Neural cell (in vitro differentiated cells): ENCODE results near the gene RFESD. TPM values are rescaled to one million over a fixed set of nuclear protein-coding genes. Genes with fewer than 3 reads are reported as not detected.

ENCODE experiments used
- H2AFZ ChIP-seq: fragments of 200-600, 300-800 bp; sonication (generic), shearing (Covaris generic); 2 replicates; pipeline ENCODE4 v1.6.0; 2014; ENCODE audit warnings: low read depth, mild to moderate bottlenecking, antibody characterized with exemption, low read length, moderate library complexity
- H3F3A ChIP-seq: fragments of 200-600 bp; shearing (Covaris generic); 2 replicates; pipeline ENCODE4 v1.6.1; 2016; ENCODE audit warnings: mild to moderate bottlenecking, moderate library complexity, mixed read lengths, antibody characterized with exemption, low read length; ENCODE audit not compliant: insufficient read depth, poor library complexity, severe bottlenecking
- H3K27ac ChIP-seq: fragments of 200-600, 300-800 bp; sonication (generic), shearing (Covaris generic); 2 replicates; pipeline ENCODE4 v1.5.1; 2014; ENCODE audit warnings: mild to moderate bottlenecking, low read length, moderate library complexity
- H3K27me3 ChIP-seq: fragments of 300-800, 200-600 bp; sonication (generic), shearing (Covaris generic); 2 replicates; pipeline ENCODE4 v1.6.0; 2014; ENCODE audit warnings: mild to moderate bottlenecking, low read depth, low read length, moderate library complexity; ENCODE audit not compliant: insufficient read depth
- H3K36me3 ChIP-seq: fragments of 300-800, 200-600 bp; sonication (generic), shearing (Covaris generic); 2 replicates; pipeline ENCODE4 v1.5.1; 2014; ENCODE audit warnings: mild to moderate bottlenecking, antibody characterized with exemption, low read length, moderate library complexity; ENCODE audit not compliant: insufficient read depth
- H3K4me2 ChIP-seq: fragments of 300-800, 200-600 bp; sonication (generic), shearing (Covaris generic); 2 replicates; pipeline ENCODE4 v1.6.0; 2014; ENCODE audit warnings: mild to moderate bottlenecking, low read length
- H3K4me3 ChIP-seq: fragments of 300-800, 200-600 bp; sonication (generic), shearing (Covaris generic); 2 replicates; pipeline ENCODE4 v1.5.1; 2014; ENCODE audit warnings: mild to moderate bottlenecking, low read length, moderate library complexity
- H3K79me2 ChIP-seq: fragments of 200-600 bp; shearing (Covaris generic); replicated peaks from 2 replicates; pipeline ENCODE4 v1.6.0; 2014; ENCODE audit warnings: mild to moderate bottlenecking, low read length, moderate library complexity; ENCODE audit not compliant: insufficient read depth
- H3K9ac ChIP-seq: fragments of 300-800, 200-600 bp; sonication (generic), shearing (Covaris generic); 2 replicates; pipeline ENCODE4 v1.6.1; 2016; ENCODE audit warnings: mild to moderate bottlenecking, low read length, mixed read lengths
- H3K9me2 ChIP-seq: fragments of 200-600 bp; shearing (Covaris generic); 2 replicates; pipeline ENCODE4 v1.6.1; 2016; ENCODE audit warnings: mild to moderate bottlenecking, low read length, mixed read lengths; ENCODE audit not compliant: insufficient read depth
- H3K9me3 ChIP-seq: fragments of 200-600, 300-800 bp; sonication (generic), shearing (Covaris generic); 2 replicates; pipeline ENCODE4 v1.6.1; 2016; ENCODE audit warnings: mild to moderate bottlenecking, mixed run types, low read length, moderate library complexity, mixed read lengths
- H4K20me1 ChIP-seq: fragments of 200-600 bp; shearing (Covaris generic); 2 replicates; pipeline ENCODE4 v1.6.1; 2016; ENCODE audit warnings: mild to moderate bottlenecking, mixed run types; ENCODE audit not compliant: insufficient read depth
- EP300 ChIP-seq: fragments of 450-650 bp; conservative IDR thresholded peaks from 2 replicates; pipeline ENCODE4 v1.6.1; 2014; ENCODE audit warnings: antibody characterized with exemption, mild to moderate bottlenecking, moderate library complexity; ENCODE audit not compliant: poor library complexity, severe bottlenecking
- EZH2 ChIP-seq: fragments of 200-600, 300-800 bp; shearing (Covaris generic), sonication (generic); IDR thresholded peaks from 2 replicates; pipeline ENCODE4 v1.6.1; 2014; ENCODE audit warnings: antibody characterized with exemption, low read length, borderline replicate concordance, mild to moderate bottlenecking; ENCODE audit not compliant: insufficient read depth, poor library complexity, severe bottlenecking
- MXI1 ChIP-seq: fragments of 450-650 bp; conservative IDR thresholded peaks from 2 replicates; pipeline ENCODE4 v1.6.1; 2014; ENCODE audit warnings: antibody characterized with exemption, mild to moderate bottlenecking; ENCODE audit not compliant: poor library complexity, severe bottlenecking
- POLR2AphosphoS5 ChIP-seq: IDR thresholded peaks from 2 replicates; pipeline ENCODE4 v1.6.1; 2012
- RAD21 ChIP-seq: fragments of 450-650 bp; conservative IDR thresholded peaks from 2 replicates; pipeline ENCODE4 v1.6.1; 2014; ENCODE audit warnings: antibody characterized with exemption, mild to moderate bottlenecking, moderate library complexity
- REST ChIP-seq: IDR thresholded peaks from 2 replicates; pipeline ENCODE4 v1.6.1; 2012; ENCODE audit warnings: borderline replicate concordance
- SMC3 ChIP-seq: fragments of 450-650 bp; conservative IDR thresholded peaks from 2 replicates; pipeline ENCODE4 v1.6.1; 2014; ENCODE audit warnings: antibody characterized with exemption, mild to moderate bottlenecking, moderate library complexity; ENCODE audit not compliant: poor library complexity
- TAF1 ChIP-seq: IDR thresholded peaks from 2 replicates; pipeline ENCODE4 v1.6.1; 2012; ENCODE audit warnings: low read depth
- polyA plus RNA-seq: library from polyadenylated mRNA; depleted of rRNA; stranded (reverse); fragments of >200 nt; gene quantifications from 2 replicates; pipeline ENCODE4 v1.2.3, GENCODE V29; 2014
- TF ChIP-seq, protein P1 (sequence below): fragments of 450-650 bp; IDR thresholded peaks from 2 replicates; pipeline ENCODE4 v1.5.1; 2014; ENCODE audit warnings: antibody characterized with exemption, mild to moderate bottlenecking, moderate library complexity; ENCODE audit not compliant: poor library complexity, severe bottlenecking

The RFESD gene
- polyA plus RNA-seq, 1 donor from 2014 or later, result not detected

GRCh38 chr5:95626701-95627100, 19.9 kb upstream of the RFESD start:
- H3K27ac ChIP-seq, result no peak overlapping the region
- H3K9ac ChIP-seq, result no peak overlapping the region
- no peaks in the 10 kb centered on the region for H3K9me3 ChIP-seq

GRCh38 chr5:95627971-95628810, 18.4 kb upstream of the RFESD start:
- Histone ChIP-seq H3F3A (no peaks in the 10 kb centered on the region), H4K20me1 (no peaks in the 10 kb centered on the region), H3K9ac (no peak overlapping the region), H3K27me3 (peaks cover 4% of the 10 kb centered on the region), H3K9me2 (no peaks in the 10 kb centered on the region), H3K9me3 (no peaks in the 10 kb centered on the region), H3K4me2 (no peak overlapping the region), H3K27ac (no peak overlapping the region), H3K36me3 (no peaks in the 10 kb centered on the region), H2AFZ (no peak overlapping the region), H3K4me3 (no peak overlapping the region), H3K79me2 (no peaks in the 10 kb centered on the region)
- TF ChIP-seq SMC3, result no peak
- no peak for TF ChIP-seq RAD21
- no peak for TF ChIP-seq TAF1
- TF ChIP-seq POLR2AphosphoS5, result no peak
- TF ChIP-seq EZH2, result no peak
- no peak for TF ChIP-seq MXI1
- no peak for TF ChIP-seq EP300
- TF ChIP-seq, protein P1, sequence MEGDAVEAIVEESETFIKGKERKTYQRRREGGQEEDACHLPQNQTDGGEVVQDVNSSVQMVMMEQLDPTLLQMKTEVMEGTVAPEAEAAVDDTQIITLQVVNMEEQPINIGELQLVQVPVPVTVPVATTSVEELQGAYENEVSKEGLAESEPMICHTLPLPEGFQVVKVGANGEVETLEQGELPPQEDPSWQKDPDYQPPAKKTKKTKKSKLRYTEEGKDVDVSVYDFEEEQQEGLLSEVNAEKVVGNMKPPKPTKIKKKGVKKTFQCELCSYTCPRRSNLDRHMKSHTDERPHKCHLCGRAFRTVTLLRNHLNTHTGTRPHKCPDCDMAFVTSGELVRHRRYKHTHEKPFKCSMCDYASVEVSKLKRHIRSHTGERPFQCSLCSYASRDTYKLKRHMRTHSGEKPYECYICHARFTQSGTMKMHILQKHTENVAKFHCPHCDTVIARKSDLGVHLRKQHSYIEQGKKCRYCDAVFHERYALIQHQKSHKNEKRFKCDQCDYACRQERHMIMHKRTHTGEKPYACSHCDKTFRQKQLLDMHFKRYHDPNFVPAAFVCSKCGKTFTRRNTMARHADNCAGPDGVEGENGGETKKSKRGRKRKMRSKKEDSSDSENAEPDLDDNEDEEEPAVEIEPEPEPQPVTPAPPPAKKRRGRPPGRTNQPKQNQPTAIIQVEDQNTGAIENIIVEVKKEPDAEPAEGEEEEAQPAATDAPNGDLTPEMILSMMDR, result no peak

More at GRCh38 chr5:95626701-95627100, 19.9 kb upstream of the RFESD start:
- Histone ChIP-seq H3F3A (peaks cover 8% of the 10 kb centered on the region), H3K36me3 (no peaks in the 10 kb centered on the region), H2AFZ (no peak overlapping the region), H3K4me3 (no peak overlapping the region), H4K20me1 (no peaks in the 10 kb centered on the region), H3K4me2 (no peak overlapping the region), H3K9me2 (no peaks in the 10 kb centered on the region), H3K27me3 (peaks cover 11% of the 10 kb centered on the region), H3K79me2 (no peaks in the 10 kb centered on the region)
- TF ChIP-seq RAD21 (no peak), EZH2 (no peak), TAF1 (no peak), POLR2AphosphoS5 (no peak), SMC3 (no peak), REST (no peak), EP300 (no peak), MXI1 (no peak)
- TF ChIP-seq, protein P1, result no peak
